H9 (cell line): ENCODE data around the gene PEX26. TPM values are rescaled to one million over a fixed set of nuclear protein-coding genes. Genes with fewer than 3 reads are reported as not detected.

Experiments
- DNase-seq: peaks from one replicate; pipeline ENCODE4 v3.0.0-alpha.2; 2017
- H2AFZ ChIP-seq: one replicate; pipeline ENCODE4 v1.6.1; 2013; ENCODE audit warnings: mild to moderate bottlenecking, low read length, control low read depth, moderate library complexity
- H2AK5ac ChIP-seq: 2 replicates; pipeline ENCODE4 v1.6.1; 2013; ENCODE audit warnings: low read length, control low read depth, mixed read lengths; ENCODE audit not compliant: insufficient read length
- H2BK120ac ChIP-seq: one replicate; pipeline ENCODE4 v1.6.1; 2013; ENCODE audit warnings: low read depth, mild to moderate bottlenecking, low read length, control low read depth, inconsistent platforms; ENCODE audit not compliant: poor library complexity, severe bottlenecking
- H2BK12ac ChIP-seq: 2 replicates; pipeline ENCODE4 v1.6.1; 2013; ENCODE audit warnings: low read length, control low read depth, mixed read lengths, low read depth; ENCODE audit not compliant: insufficient read length
- H2BK15ac ChIP-seq: 2 replicates; pipeline ENCODE4 v1.6.1; 2013; ENCODE audit warnings: low read depth, low read length, control low read depth
- H2BK20ac ChIP-seq: one replicate; pipeline ENCODE4 v1.6.1; 2013; ENCODE audit warnings: low read depth, mild to moderate bottlenecking, low read length, control low read depth, inconsistent platforms; ENCODE audit not compliant: poor library complexity, severe bottlenecking
- H2BK5ac ChIP-seq: 2 replicates; pipeline ENCODE4 v1.6.1; 2013; ENCODE audit warnings: low read length, control low read depth, mixed read lengths; ENCODE audit not compliant: insufficient read length
- H3K14ac ChIP-seq: 2 replicates; pipeline ENCODE4 v1.6.1; 2013; ENCODE audit warnings: low read length, control low read depth; ENCODE audit not compliant: insufficient read depth
- H3K18ac ChIP-seq: 2 replicates; pipeline ENCODE4 v1.6.1; 2013; ENCODE audit warnings: low read depth, mild to moderate bottlenecking, mixed read lengths, low read length, control low read depth; ENCODE audit not compliant: insufficient read length
- H3K23ac ChIP-seq: 2 replicates; pipeline ENCODE4 v1.6.1; 2013; ENCODE audit warnings: low read length, control low read depth, mixed read lengths, low read depth; ENCODE audit not compliant: insufficient read length
- H3K23me2 ChIP-seq: 2 replicates; pipeline ENCODE4 v1.6.1; 2013; ENCODE audit warnings: low read depth, mild to moderate bottlenecking, mixed read lengths, low read length, control low read depth; ENCODE audit not compliant: insufficient read length, poor library complexity, severe bottlenecking
- H3K27ac ChIP-seq: 2 replicates; pipeline ENCODE4 v1.5.1; 2013; ENCODE audit warnings: low read length, control low read depth, mixed read lengths, low read depth; ENCODE audit not compliant: insufficient read length
- H3K27me3 ChIP-seq: 2 replicates; pipeline ENCODE4 v1.6.1; 2013; ENCODE audit warnings: low read length, control low read depth, inconsistent platforms; ENCODE audit not compliant: insufficient read depth
- H3K4ac ChIP-seq: 2 replicates; pipeline ENCODE4 v1.6.1; 2013; ENCODE audit warnings: low read depth, mild to moderate bottlenecking, control low read depth, inconsistent platforms, low read length, moderate library complexity
- H3K4me1 ChIP-seq: 2 replicates; pipeline ENCODE4 v1.6.1; 2013; ENCODE audit warnings: low read length, control low read depth, inconsistent platforms; ENCODE audit not compliant: insufficient read depth
- H3K4me2 ChIP-seq: 2 replicates; pipeline ENCODE4 v1.6.1; 2013; ENCODE audit warnings: low read length, control low read depth, mixed read lengths; ENCODE audit not compliant: insufficient read length, insufficient read depth
- H3K56ac ChIP-seq: 2 replicates; pipeline ENCODE4 v1.6.1; 2013; ENCODE audit warnings: low read depth, mild to moderate bottlenecking, mixed read lengths, low read length, control low read depth; ENCODE audit not compliant: insufficient read length
- H3K79me1 ChIP-seq: 2 replicates; pipeline ENCODE4 v1.6.1; 2013; ENCODE audit warnings: low read depth, mild to moderate bottlenecking, moderate library complexity, low read length, control low read depth, inconsistent platforms; ENCODE audit not compliant: insufficient read depth, poor library complexity, severe bottlenecking
- H3K79me2 ChIP-seq: 2 replicates; pipeline ENCODE4 v1.6.1; 2013; ENCODE audit warnings: low read length, control low read depth, inconsistent platforms; ENCODE audit not compliant: insufficient read depth
- H3K9ac ChIP-seq: 2 replicates; pipeline ENCODE4 v1.6.1; 2013; ENCODE audit warnings: low read length, control low read depth, mixed read lengths; ENCODE audit not compliant: insufficient read length; ENCODE audit errors: extremely low read depth
- H3K9me3 ChIP-seq: one replicate; pipeline ENCODE4 v1.6.1; 2013; ENCODE audit warnings: low read depth, low read length, inconsistent platforms; ENCODE audit not compliant: control insufficient read depth
- H3T11ph ChIP-seq: one replicate; pipeline ENCODE4 v1.6.1; 2013; ENCODE audit warnings: mild to moderate bottlenecking, low read length, control low read depth, inconsistent platforms
- H4K20me1 ChIP-seq: one replicate; pipeline ENCODE4 v1.6.1; 2013; ENCODE audit not compliant: control insufficient read depth, insufficient read length, insufficient read depth
- H4K5ac ChIP-seq: 2 replicates; pipeline ENCODE4 v1.6.1; 2013; ENCODE audit warnings: low read depth, mild to moderate bottlenecking, mixed read lengths, low read length, control low read depth; ENCODE audit not compliant: insufficient read length
- H4K8ac ChIP-seq: replicated peaks from 2 replicates; pipeline ENCODE4 v1.6.1; 2013; ENCODE audit warnings: low read length, control low read depth, mixed read lengths, low read depth; ENCODE audit not compliant: insufficient read length
- H4K91ac ChIP-seq: 2 replicates; pipeline ENCODE4 v1.6.1; 2013; ENCODE audit warnings: low read depth, mild to moderate bottlenecking, moderate library complexity, mixed read lengths, low read length, control low read depth; ENCODE audit not compliant: insufficient read length
- H3K27ac Mint-ChIP-seq, 3 experiments: 2 replicates in 2 of 3; 3 replicates in 1 of 3; pipeline ENCODE4 v1.8.0; 2020 to 2021; ENCODE audit warnings: mixed read lengths in 3 of 3, mild to moderate bottlenecking in 1 of 3, moderate library complexity in 1 of 3
- H3K27me3 Mint-ChIP-seq: 2 replicates; pipeline ENCODE4 v1.8.0; 2021; ENCODE audit warnings: low read depth, mild to moderate bottlenecking, moderate library complexity, mixed read lengths
- H3K36me3 Mint-ChIP-seq, 3 experiments: 2 replicates in 2 of 3; 3 replicates in 1 of 3; pipeline ENCODE4 v1.8.0; 2020 to 2021; ENCODE audit warnings: low read depth in 3 of 3, mixed read lengths in 3 of 3; ENCODE audit not compliant: insufficient read depth in 1 of 3
- H3K4me1 Mint-ChIP-seq, 2 experiments: 2 replicates each; pipeline ENCODE4 v1.8.0; 2020; ENCODE audit warnings: mixed read lengths in 2 of 2
- H3K4me3 Mint-ChIP-seq, 2 experiments: 2 replicates in 1 of 2; 3 replicates in 1 of 2; pipeline ENCODE4 v1.8.0; 2020 to 2021; ENCODE audit warnings: mild to moderate bottlenecking in 2 of 2, mixed read lengths in 2 of 2, moderate library complexity in 1 of 2
- H3K9me3 Mint-ChIP-seq, 2 experiments: 2 replicates in 1 of 2; 3 replicates in 1 of 2; pipeline ENCODE4 v1.8.0; 2020; ENCODE audit warnings: mild to moderate bottlenecking in 2 of 2, mixed read lengths in 2 of 2, moderate library complexity in 1 of 2
- CTCF ChIP-seq: fragments of 200-600 bp; sonication (generic); conservative IDR thresholded peaks from 3 replicates; pipeline ENCODE4 v1.8.0; 2021; ENCODE audit warnings: antibody characterized with exemption, mild to moderate bottlenecking
- WGBS: extraction: QIAGEN DNeasy Blood & Tissue Kit; methylation state at CpG from one replicate; pipeline ENCODE4 v1.1.7; 2013; ENCODE audit warnings: missing lambda C conversion rate, low lambda C conversion rate, mixed read lengths; ENCODE audit not compliant: insufficient read length; ENCODE audit errors: extremely low coverage; 5-methylcytosine and 5-hydroxymethylcytosine counted together
- total RNA-seq: library from RNA; stranded (reverse); gene quantifications from 2 replicates; pipeline ENCODE4 v1.2.1, GENCODE V29; 2021

PEX26 gene
- total RNA-seq, 1 experiment from 2014 or later: 35.4 TPM

GRCh38 chr22:18045794-18046193 is 32.0 kb upstream of the PEX26 start:
- Histone ChIP-seq H4K91ac (no peak overlapping the region), H3K14ac (no peak overlapping the region), H2BK20ac (no peak overlapping the region), H3K56ac (no peak overlapping the region), H2AK5ac (no peak overlapping the region), H3K4me2 (no peak overlapping the region), H3K79me1 (no peaks in the 10 kb centered on the region), H2BK12ac (no peak overlapping the region), H3T11ph (no peak overlapping the region), H2BK15ac (no peak overlapping the region), H3K27me3 (no peaks in the 10 kb centered on the region), H3K79me2 (no peaks in the 10 kb centered on the region), H2BK120ac (no peak overlapping the region), H3K9ac (no peak overlapping the region), H3K23me2 (no peaks in the 10 kb centered on the region), H3K23ac (no peak overlapping the region), H4K5ac (no peak overlapping the region), H3K9me3 (peaks cover 4% of the 10 kb centered on the region), H2AFZ (no peak overlapping the region), H3K27ac (no peak overlapping the region), H3K18ac (no peak overlapping the region), H4K8ac (no peak overlapping the region), H2BK5ac (no peak overlapping the region), H4K20me1 (no peaks in the 10 kb centered on the region), H3K4me1 (no peaks in the 10 kb centered on the region), H3K4ac (no peak overlapping the region)
- no peak for TF ChIP-seq CTCF
- Mint-ChIP-seq H3K36me3 (0 out of 7 replicates have a peak, but pooled peaks cover 0 to 2% (median 0%) of the 10 kb centered on the region in 3 experiments), H3K27ac (no peak overlapping the region), H3K9me3 (peaks cover 7 to 8% of the 10 kb centered on the region in 2 experiments; a peak in 4 of 5 replicates), H3K27me3 (peaks cover 12% of the 10 kb centered on the region), H3K4me3 (no peak overlapping the region), H3K4me1 (0 out of 4 replicates have a peak, but pooled peaks cover 0 to 2% of the 10 kb centered on the region in 2 experiments)
- no peak for DNase-seq
- no CpG with 5 or more reads among the region's 4 CpGs for WGBS
